Eye (tissue), 1 donor: ENCODE data around the gene NR2C2.
"Not testable (repeated sequence)": the region's sequence is repeated elsewhere in the genome, so short reads cannot be mapped to it uniquely, and the experiment has no call there.

Source experiments
- DNase-seq: peaks from one replicate; pipeline ENCODE4 v3.0.0-alpha.2; 2015

NR2C2 gene

DNA sequence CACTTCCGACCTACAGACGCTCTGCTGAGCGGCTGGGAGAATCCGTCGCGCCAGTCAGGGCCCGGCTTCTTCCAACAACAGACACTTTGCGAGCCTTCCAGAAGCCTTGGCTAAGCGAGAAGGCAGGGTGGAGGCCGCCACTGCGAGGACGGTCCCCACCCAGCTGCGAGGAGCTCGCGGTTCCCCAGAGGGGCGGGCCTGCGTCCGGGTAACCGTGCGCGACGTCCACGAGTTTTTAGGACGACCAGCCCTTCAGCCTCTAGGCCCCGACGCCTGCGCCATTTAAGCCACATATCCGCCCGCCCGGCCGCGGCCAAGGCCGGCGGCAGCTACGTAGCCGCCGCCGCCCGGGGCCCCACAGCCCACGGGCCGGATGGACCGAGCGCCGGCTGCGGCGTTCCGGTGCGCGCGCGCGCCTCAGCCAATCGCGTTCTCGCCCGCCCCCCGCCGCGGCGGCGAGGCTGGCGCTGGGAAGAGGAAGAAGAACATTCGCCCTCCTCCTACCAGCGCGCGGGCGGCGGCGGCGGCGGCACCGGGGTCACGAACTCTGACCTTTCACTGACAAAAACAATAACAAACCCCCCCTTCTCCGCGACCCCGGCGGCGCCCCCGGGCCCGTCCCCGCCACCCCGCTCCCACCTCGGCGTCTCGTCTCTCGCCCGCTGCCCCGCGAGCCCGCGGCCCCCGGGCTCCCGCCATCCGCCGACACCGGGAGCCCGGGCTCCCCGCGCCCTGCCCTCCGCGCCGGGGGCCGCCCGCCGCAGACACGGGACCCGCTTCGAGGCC lies at the start of gene NR2C2:
NR2C2 (plus strand) TSS at position 484 of the 786 bp plus-strand sequence. CDS start 56,332 bp downstream, outside the sequence.
- peak; percentile 92 for DNase-seq

DNA sequence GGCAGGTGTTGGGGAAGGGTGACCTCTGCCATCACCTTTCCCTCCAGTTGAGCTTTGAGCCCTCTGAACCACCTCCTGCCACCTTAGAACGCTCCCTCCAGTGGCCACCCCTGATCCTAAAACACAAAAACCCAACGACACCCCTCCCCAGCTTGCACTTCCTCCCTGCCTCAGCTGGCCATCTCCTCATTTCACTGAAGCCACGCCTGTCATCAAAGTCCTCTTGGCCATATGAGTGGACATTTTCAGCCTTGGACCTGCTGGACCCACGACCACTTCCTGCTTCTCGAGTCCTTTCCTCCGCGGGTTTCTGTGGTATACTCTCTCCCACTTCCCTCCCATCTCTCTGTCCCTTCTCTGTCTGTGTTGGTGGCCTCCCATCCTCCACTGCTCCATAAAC lies 48.5 kb upstream of the NR2C2 start:
- no peak for DNase-seq

DNA sequence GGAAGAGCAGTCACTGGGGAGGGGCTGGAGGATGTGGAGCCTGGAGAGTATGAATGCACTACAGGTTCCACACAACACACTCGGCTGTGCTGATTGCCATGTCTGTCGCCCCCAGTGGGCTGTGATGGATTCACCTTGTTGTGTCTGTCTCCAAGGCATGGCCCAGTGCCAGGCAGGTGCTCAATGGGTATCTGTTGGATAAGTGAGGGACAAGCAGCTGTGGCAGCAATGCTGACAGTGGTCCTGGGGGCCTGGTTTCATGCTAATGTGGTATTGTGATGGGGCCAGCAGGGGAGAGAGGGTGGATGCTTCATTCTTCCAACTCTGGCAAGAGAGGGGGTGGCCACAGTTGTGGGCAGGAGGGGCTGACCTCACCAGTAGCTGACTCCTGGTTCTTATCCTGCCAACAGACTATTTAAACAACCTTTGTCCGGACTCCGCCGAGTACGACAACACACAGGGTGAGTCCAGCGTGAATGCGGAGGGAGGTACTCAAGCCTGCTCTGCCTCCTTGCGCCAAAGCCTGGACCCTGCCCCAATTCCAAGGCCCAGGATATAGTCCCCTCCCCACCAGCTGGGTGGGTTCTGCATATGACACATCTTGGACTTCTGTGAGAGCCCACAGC lies 47.3 kb upstream of the NR2C2 start:
- DNase-seq: no peak

DNA sequence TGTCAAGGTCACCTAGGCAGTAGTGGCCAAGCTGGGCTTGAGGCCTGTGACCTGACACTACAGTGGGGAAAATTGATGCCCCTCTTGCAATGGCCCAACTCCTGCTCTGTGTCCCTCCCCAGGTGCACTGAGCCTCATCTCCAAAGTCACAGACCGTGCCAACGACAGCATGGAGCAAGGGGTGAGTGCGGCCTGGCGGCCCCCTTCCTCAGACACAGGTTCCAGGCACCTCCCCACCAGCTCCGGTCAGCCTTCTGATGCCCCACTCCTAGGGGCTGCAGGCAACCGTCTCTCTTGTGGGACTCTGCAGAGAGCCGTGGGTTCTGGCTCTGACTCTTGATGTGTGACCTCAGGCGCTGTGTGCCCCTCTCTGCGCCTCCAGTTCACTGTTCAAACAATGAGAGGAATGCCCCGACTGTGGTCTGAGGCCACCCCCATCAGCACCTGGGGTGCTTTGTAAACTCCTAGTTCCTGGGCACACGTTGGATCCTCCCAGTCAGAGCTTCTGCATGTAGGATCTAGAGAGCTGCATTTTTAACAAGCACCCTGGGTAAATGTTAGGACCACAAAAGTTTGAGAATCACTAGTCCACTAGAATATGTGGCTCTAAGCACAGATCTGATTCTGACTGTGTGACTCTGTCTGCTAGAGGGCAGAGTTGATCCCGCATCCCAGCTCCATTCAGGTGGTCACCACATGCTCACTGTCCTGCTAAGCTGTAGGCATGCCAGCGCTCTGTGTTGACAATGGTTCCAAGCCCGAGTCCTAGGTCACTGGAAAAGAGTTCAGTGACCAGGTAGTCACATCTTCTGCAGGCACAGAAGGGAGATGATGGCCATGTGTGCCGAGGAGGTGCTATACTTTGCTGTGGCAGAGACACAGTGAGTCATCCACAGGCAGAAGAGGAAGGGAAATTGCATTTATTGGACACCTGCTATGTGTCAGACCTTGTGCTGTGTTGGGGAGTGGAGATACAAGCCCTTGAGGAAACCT lies 46.2 kb upstream of the NR2C2 start:
- no peak for DNase-seq

DNA sequence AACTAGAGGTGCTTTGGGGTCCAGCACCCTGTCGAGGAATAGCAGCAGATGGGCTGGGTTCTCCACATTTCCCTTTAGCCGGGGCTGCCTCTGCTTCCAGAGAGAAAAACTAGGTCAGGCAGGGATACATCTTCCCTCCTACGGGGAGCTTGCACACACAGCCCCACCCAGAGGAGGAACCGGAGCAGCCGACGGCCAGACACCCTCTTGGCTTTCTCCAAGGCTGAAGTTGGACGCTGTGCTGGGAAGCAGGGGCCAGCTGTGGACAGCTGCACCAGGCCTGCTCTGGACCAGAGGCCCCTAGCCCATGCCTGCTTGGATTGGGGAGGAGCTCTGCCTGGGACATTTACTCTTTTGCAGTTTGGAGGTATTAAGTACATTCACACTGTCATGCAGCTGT lies 44.7 kb upstream of the NR2C2 start:
- DNase-seq: peak; percentile 29

DNA sequence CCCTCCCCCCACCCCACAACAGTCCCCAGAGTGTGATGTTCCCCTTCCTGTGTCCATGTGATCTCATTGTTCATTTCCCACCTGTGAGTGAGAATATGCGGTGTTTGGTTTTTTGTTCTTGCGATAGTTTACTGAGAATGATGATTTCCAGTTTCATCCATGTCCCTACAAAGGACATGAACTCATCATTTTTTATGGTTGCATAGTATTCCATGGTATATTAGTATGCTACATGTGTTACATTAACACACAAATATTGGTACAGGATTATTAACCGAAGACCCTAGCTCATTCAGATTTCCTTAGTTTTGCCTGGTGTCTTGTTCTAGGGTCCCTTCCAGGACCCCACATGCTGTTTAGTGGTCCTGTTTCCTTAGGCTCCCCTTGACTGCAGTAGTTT lies 43.9 kb upstream of the NR2C2 start:
- DNase-seq: not testable (repeated sequence)

DNA sequence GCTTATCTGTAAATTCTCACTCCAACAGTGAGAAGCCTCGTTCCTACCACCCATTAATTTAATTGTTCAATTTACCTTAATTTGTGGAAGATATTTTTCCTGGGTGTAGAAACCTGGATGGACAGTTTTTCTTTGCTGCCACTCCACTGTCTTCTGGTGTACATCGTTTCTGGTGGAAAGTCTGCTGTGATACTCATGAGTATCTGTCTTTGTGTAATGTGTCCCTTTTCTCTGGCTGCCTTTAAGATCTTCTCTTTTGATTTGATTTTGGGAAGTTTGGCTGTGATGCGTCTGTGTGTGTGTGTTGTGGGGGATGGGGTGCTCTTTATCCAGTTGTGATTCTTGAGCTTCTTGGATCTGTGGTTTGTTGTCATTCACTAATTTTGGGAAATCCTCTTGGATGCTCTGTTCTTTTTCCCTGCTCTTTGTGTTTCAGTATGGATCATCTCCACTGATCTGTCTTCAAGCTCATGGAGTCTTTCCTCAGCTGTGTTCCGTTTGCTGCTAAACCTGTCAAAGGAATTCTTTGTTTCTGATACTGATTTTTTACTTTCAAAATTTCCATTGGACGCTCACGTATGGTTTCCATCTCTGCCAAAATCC lies 42.2 kb upstream of the NR2C2 start:
- DNase-seq: no peak

DNA sequence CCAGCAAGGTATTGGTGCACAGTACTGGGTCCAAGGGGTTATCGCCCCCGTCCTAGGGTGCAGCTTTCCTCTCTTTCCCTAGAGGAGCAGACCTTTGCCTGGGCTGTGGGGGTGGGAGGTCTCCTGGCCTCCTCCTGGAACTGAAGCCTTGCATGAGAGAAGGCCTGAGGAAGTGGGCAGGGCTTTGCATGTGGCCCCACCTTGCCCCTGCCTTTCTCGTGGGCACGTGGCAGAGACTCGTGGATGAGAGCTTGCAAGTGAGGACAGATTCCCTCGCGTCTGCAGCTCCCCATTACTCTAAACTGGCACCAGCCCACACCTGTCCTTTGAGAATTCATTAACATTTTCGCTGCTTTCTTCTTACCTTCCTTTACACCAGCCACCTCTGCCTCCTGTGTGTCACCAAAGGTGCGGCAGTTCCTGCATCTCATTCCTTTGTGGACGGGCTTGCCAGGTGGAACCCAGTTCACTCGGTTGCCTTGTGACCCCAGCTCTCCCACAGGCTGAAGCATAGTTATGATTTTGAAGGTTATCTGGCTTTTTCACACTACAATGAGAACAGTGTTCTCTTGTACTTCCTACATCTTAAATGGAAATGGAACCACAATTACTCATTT lies 40.9 kb upstream of the NR2C2 start:
- DNase-seq: no peak

DNA sequence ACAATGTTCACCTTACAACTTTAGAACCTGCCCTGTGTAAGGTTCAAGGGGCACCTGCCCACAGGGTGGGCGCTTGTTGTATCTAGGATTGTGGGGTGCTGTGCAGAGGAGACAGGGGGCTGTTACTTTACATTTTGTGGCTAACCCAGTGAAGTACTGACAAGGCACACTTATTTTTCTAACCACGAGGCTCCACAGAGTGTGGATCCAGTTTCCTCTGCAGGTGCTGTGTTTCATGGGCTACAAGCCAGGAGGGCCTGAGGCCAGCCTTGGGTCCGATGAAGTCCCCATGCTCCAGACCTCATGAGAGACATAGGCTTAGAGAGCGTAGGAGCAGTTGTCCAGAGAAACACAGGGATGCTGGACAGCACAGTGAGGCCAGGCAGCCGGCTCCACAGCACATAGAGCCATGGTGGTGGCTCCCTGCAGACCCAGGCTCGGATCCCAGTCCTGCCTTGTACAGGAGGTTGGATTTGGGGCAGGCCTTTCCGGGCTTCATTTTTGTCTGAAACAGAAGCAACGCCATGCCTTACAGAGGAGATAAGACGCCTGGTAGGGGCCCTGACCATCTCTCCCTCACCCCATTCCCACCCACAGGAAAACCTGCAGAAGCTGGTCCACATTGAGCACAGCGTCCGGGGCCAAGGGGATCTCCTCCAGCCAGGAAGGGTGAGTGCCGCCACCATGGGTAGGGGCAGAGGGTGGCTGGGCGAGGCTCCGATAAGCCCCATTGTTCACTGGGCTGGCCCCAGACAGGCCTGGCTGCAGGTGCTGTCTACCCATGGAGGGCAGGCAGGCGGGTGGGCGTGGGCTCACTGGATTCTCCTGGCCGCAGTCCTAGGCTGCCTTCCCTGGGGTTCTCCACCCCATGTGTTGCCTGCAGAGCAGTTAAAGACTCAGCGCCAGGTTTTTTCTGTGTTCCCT lies 40.1 kb upstream of the NR2C2 start:
- DNase-seq: no peak

DNA sequence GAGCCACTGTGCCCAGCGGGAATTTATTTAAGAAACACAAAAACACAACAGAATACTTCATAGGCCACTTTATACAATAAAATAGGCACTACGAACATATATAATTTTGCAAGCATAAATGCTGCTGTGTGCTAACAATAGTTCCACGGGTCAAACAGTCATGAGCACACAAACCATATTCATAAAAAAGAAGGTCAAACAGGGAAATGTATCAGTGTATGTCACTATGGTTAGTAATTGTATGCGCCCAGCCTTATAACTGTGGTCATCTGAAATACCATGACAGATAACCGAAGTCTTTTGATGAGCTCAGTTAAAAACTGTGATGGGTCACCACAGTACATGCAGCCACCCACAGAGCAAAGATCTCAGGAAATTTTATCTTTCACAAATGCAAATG lies 38.1 kb upstream of the NR2C2 start:
- DNase-seq: no peak

DNA sequence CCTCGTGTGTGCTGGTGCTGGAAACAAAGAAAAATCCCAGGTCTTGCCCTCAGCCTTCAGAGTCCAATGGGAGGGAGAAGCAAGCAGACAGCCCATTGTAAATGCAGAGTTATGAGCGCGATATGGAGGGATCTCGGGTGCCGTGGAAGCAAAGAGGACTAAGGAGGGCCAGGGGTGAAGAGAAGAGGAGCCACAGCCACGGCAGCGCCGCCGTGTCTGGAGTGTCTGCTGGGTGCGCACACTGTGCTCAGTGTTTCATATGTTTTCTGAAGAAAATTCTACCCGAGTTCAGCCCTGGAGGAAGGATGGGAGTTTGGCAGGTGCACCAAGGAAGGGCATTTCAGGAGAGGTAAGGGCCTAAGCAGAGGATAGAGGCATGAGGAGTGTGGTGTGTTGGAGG lies 35.7 kb upstream of the NR2C2 start:
- DNase-seq: no peak

DNA sequence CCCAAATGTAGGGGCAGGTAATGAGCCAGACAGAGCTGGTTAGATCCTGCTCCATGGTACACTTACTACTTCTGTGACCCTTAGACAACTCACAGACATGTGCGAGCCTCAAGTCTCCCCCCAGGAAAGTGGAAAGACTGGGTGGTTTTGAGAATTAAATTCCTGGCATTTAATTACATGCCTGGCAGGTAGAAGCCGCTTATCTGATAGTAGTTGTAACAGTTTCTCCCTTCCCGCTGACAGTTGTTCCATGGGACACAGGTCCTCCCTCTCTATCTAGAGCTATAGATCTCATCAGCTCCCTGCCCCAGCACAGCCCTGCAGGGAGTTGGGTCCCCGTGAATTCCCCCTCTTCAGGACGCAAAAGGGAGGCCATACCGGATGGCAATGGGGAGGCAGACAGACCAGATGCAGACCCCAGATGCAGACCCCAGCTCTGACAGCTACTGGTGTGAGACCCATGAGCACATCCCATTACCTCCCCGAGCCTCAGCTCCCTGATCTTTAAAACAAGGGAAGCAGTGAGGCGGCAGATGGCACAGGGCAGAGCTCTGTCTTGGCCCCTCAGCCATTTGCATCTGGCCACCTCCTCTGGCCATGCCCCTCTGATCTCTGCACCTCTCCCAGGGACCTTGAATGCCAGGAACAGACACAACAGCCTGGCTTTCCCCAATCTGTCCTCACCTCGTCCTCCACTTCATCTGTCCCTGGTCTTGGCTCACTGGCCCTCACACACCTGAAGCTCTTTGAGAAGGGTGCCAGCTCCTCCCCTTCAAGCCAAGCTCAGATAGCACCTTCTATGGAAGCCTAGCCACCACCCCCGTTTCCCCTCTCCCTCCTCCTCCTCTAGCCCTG lies 34.1 kb upstream of the NR2C2 start:
- DNase-seq: no peak

DNA sequence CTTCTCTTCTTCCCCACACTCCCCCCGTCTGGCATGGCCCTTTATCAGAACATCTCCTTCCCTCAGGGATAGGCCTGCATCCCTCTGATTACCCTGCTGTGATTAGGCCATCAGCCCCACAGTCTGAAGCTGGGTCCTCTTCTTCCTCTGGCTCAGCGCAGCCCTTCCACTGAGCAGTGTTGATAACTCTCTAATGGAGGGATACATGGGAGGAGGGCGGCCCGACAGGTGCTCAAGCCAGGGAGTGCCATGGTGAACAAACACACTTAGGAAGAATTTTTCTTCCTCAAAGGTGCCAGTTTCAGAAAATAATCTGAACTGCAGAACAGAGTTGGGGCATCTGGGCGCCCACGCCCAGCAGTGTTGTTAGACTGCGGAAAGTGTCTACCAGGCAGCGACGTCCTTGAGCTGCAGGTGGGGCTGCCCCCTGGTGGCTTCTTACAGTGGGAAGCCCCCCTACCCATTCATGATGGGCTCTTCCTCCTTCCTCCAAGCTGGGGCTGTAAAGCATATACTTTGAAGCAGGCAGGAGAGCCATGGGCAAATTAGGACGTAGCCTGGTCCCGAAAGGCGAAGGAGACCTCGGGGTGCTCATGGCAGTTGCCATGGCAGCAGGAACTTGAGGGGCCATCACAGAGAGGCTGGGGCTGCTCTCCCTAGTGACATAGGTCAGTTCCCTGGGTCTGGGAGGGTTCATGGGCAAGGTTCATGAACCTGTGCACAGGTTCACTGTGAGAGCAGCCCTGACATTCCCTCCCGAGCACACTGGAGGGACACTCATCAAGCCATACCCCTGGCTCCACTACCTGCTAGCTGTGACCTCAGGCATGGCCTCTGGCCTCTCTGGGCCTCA lies 33.2 kb upstream of the NR2C2 start:
- DNase-seq: peak; percentile 24

DNA sequence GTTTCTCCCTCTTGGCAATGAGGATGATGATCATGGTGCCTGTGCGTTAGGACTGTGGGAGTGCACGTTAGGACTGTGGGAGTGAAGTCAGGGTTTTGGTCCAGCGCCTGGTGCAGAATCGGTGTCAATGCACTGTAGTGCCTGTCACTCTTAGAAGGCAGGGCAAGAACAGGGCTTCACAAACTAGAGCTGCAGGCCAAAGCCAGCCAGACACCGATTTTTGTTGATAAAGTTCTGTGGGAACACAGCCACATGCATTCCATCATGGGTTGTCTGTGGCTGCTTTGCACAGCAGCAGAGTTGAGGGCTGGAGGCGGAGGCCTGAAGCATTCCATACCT lies 32.6 kb upstream of the NR2C2 start:
- no peak for DNase-seq

DNA sequence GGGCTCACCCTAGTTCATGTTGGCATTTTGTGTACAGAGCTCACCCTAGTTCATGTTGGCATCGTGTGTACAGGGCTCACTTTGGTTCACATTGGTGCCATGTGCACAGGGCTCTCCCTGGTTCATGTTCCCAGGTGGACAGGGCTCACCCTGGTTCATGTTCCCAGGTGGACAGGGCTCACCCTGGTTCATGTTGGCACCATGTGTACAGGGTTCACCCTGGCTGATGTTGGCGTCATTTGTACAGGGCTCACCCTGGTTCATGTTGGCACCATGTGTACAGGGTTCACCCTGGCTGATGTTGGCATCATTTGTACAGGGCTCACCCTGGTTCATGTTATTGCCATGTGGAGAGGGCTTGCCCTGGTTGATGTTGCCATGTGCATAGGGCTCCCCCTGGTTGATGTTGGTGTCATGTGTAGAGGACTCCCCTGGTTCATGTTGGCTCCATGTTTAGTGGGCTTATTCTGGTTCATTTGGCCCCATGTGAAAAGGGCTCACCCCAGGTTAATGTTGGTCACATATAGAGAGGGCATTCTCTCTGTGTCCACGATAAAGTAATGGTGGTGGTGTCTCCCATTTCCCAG lies 31.7 kb upstream of the NR2C2 start:
- no peak for DNase-seq

DNA sequence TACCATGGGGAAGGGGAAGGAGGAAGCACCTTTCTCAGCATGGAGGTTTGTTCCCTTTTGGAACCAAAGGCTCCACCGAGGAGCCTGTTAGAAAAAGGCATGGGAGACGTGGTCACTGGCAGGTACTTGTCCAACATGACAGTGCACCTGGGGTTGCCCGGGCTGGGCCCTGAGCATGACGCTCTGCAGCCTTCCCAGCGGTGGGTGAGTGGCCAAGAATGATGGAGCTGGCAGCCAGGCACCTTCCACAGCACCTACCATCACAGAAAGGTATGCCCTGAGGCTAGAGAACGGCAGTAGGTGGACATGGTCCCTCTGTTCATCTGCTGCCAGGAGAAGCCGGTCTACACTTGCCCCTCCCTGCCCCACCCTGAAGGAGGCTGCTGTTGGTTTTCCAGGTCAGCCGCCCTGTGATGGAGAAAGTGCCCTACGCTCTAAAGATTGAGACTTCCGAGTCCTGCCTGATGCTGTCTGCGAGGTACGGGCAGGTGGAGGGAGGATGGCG lies 29.0 kb upstream of the NR2C2 start:
- no peak for DNase-seq

DNA sequence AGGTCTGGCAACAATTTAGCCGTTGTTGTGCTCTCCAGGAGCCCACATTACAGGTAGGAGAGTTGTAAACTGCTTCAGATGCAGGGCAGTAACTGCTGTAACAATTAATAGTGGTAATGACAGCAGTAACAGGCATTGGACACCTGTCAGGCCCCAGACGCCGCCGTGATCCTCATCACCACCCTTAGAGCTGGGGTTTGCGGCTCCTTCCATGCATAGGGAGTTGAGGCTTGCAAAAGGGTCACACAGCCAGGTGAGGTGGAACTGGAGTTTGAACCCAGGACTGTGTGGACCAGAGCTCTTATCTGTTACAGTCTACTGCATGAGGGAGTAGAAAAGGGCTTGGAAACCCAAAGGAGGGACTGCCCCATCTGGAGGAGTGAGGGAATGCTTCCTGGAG lies 26.8 kb upstream of the NR2C2 start:
- no peak for DNase-seq

DNA sequence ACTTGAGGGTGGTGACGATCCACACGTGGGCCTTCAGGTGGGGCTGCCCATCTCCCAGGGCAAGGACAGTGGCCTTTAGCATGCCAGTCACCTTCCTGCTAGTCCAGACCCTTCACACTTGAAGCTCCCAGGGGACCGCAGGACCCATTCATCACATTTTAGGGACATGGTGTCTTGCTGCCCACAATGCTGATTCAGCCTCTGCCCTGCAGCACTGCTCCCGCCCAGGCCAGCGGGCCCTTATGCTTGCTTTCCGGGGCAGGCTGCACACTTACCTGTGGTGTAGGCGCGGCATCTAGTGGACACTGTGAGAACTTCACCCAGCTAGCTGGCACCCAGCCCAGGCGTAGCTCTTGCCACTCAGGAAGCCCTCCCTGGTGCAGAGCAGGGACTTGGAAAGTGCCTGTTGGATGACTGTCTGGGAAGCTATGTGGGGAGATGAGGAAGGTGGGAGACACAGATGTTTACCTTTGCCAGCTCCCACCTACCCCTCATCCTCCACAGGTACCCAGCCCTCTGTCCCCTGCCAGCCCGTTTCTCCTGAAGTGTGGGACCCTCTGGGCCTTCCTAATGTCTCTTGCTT lies 26.3 kb upstream of the NR2C2 start:
- DNase-seq: peak; percentile 95
